ENCODE data around the gene SH2D2A. TPM values are rescaled to one million over a fixed set of nuclear protein-coding genes. Genes with fewer than 3 reads are reported as not detected.

SH2D2A gene
- polyA plus RNA-seq, 1 of the 3 experiments (the other 2 are of a cell fraction) = not detected

GRCh38 chr1:156811168-156811567 is 5.5 kb downstream of the SH2D2A start (continued):
- no peak for TF ChIP-seq EZH2phosphoT487 (IDR thresholded peaks at IDR 0.05; ENCODE audit: borderline replicate concordance, low read depth)
- TF ChIP-seq MEF2A (IDR thresholded peaks at IDR 0.05; ENCODE audit: borderline replicate concordance, low read depth) = no peak

GRCh38 chr1:156809711-156810366 is 6.8 kb downstream of the SH2D2A start:
- H3K4me3 ChIP-seq (ENCODE audit: low read depth in 2 of 2, low read length in 1 of 2) = no peak overlapping the region
- no peak overlapping the region for H3K4me2 ChIP-seq
- no peaks in the 10 kb centered on the region for H3K79me2 ChIP-seq (ENCODE audit: insufficient read depth)
- ChIA-PET CTCF (interaction anchor here (1.1 to 16.9 kb wide), 8 partner anchors 9 to 129 kb away, joined by 3 to 566 read pairs (median 6); partner anchors contain the start of genes INSRR and NTRK1), POLR2A (interaction anchor here (0.7 kb wide), 1 partner anchor 29 kb away, joined by 3 read pairs; no protein-coding TSS in a partner anchor)
- TF ChIP-seq RFX5 (IDR thresholded peaks at IDR 0.05; ENCODE audit: low read length) = no peak
- no peak for TF ChIP-seq NFIC (IDR thresholded peaks at IDR 0.05; ENCODE audit: borderline replicate concordance)
- TF ChIP-seq MXI1 (IDR thresholded peaks at IDR 0.05; ENCODE audit: low read depth, low read length) = no peak
- TF ChIP-seq EP300 (IDR thresholded peaks at IDR 0.05; ENCODE audit: borderline replicate concordance in 1 of 2, low read depth in 1 of 2, low read length in 1 of 2) = no peak
- no peak for TF ChIP-seq GABPA (IDR thresholded peaks at IDR 0.05; ENCODE audit: low read depth)
- no peak overlapping the region for H3K9ac ChIP-seq
- 96% methylated on average over 7 of the region's 7 CpGs for WGBS (ENCODE audit: low lambda C conversion rate)
- no peak overlapping the region for H3K27ac ChIP-seq (ENCODE audit: low read depth in 2 of 2, low read length in 1 of 2)
- H3K36me3 ChIP-seq (replicated peaks in 1 of 2; ENCODE audit: control insufficient read depth in 1 of 2, insufficient read depth in 2 of 2, low read length in 1 of 2) = no peaks in the 10 kb centered on the region
- H3K4me1 ChIP-seq (ENCODE audit: control insufficient read depth in 1 of 2, insufficient read depth in 2 of 2, low read depth in 1 of 2, low read length in 1 of 2) = peaks cover 13 to 33% of the 10 kb centered on the region in 2 experiments
- no peak overlapping the region for H2AFZ ChIP-seq (ENCODE audit: low read depth)
- no peak for DNase-seq
- H3K9me2 ChIP-seq = no peaks in the 10 kb centered on the region
- no peaks in the 10 kb centered on the region for H3K9me3 ChIP-seq
- H4K20me1 ChIP-seq (ENCODE audit: insufficient read depth) = no peaks in the 10 kb centered on the region
- no peaks in the 10 kb centered on the region for H3K27me3 ChIP-seq (ENCODE audit: insufficient read depth)
- no peaks in the 10 kb centered on the region for H3F3A ChIP-seq (replicated peaks; ENCODE audit: insufficient read depth)

DNA sequence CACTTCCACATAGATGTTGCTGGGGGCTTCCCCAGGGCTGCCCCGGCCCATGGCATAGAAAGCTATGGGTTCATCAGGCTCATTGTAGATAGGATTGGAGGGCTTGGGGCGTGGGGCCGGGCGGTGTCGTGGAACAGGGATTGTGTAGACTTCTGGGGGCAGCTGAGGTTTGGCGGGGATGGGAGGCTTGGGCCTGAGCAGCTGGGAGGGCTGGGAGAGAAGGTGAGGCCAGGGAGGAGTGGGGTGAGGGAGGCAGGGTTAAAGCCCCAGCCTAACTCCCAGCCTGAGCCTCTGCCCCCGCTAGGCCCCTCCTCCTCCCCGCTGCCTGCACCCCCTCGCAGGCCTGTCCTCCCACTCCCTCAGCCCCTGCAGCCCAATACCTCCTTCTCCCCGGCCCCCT is 7.4 kb downstream of the SH2D2A start:
- Histone ChIP-seq H3K79me2 (ENCODE audit: insufficient read depth) (no peaks in the 10 kb centered on the region), H3K36me3 (replicated peaks in 1 of 2; ENCODE audit: control insufficient read depth in 1 of 2, insufficient read depth in 2 of 2, low read length in 1 of 2) (no peaks in the 10 kb centered on the region), H3K4me1 (ENCODE audit: control insufficient read depth in 1 of 2, insufficient read depth in 2 of 2, low read depth in 1 of 2, low read length in 1 of 2) (peaks cover 7 to 33% of the 10 kb centered on the region in 2 experiments; a peak in 3 of 4 replicates), H3K27me3 (ENCODE audit: insufficient read depth) (no peaks in the 10 kb centered on the region), H3K27ac (ENCODE audit: low read depth in 2 of 2, low read length in 1 of 2) (no peak overlapping the region), H3F3A (replicated peaks; ENCODE audit: insufficient read depth) (no peaks in the 10 kb centered on the region), H3K9me2 (no peaks in the 10 kb centered on the region), H3K4me2 (no peak overlapping the region), H3K9ac (no peak overlapping the region), H3K9me3 (no peaks in the 10 kb centered on the region), H3K4me3 (ENCODE audit: low read depth in 2 of 2, low read length in 1 of 2) (no peak overlapping the region), H2AFZ (ENCODE audit: low read depth) (no peak overlapping the region), H4K20me1 (ENCODE audit: insufficient read depth) (no peaks in the 10 kb centered on the region)
- WGBS (ENCODE audit: low lambda C conversion rate) = 91% methylated on average over 10 of the region's 10 CpGs
- TF ChIP-seq TEAD4 (IDR thresholded peaks at IDR 0.05; ENCODE audit: borderline replicate concordance, insufficient read depth) (no peak), NFIC (IDR thresholded peaks at IDR 0.05; ENCODE audit: borderline replicate concordance) (no peak), FOXM1 (IDR thresholded peaks at IDR 0.05; ENCODE audit: low read depth) (no peak), REST (IDR thresholded peaks at IDR 0.05; ENCODE audit: low read depth, low read length) (no peak), FOXJ3 (CRISPR knock-in tag; IDR thresholded peaks at IDR 0.05) (no peak)
- TF ChIP-seq, protein P1, sequence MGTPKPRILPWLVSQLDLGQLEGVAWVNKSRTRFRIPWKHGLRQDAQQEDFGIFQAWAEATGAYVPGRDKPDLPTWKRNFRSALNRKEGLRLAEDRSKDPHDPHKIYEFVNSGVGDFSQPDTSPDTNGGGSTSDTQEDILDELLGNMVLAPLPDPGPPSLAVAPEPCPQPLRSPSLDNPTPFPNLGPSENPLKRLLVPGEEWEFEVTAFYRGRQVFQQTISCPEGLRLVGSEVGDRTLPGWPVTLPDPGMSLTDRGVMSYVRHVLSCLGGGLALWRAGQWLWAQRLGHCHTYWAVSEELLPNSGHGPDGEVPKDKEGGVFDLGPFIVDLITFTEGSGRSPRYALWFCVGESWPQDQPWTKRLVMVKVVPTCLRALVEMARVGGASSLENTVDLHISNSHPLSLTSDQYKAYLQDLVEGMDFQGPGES (IDR thresholded peaks at IDR 0.05; ENCODE audit: low read depth, low read length) = no peak
- TF ChIP-seq, protein P2, sequence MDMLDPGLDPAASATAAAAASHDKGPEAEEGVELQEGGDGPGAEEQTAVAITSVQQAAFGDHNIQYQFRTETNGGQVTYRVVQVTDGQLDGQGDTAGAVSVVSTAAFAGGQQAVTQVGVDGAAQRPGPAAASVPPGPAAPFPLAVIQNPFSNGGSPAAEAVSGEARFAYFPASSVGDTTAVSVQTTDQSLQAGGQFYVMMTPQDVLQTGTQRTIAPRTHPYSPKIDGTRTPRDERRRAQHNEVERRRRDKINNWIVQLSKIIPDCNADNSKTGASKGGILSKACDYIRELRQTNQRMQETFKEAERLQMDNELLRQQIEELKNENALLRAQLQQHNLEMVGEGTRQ (IDR thresholded peaks at IDR 0.05; ENCODE audit: borderline replicate concordance, low read depth, low read length) = no peak
- ChIA-PET CTCF (interaction anchor here (1.3 to 16.9 kb wide), 9 partner anchors 8 to 129 kb away, joined by 3 to 566 read pairs (median 7); partner anchors contain the start of genes INSRR and NTRK1), POLR2A (no interaction called here)
- peak; percentile 30 for DNase-seq
